Subcutaneous abdominal adipose tissue (tissue), 5 donors: ENCODE measurements around the gene TLCD3B.

ENCODE experiments used
- H3K27ac ChIP-seq: one replicate; pipeline ENCODE4 v1.7.0; 2013; ENCODE audit warnings: low read depth, mild to moderate bottlenecking, inconsistent platforms, low read length, moderate library complexity
- H3K27me3 ChIP-seq, 5 donors: one replicate each; pipeline ENCODE4 v1.7.0; 2013; ENCODE audit warnings: low read length in 5 of 5, inconsistent platforms in 1 of 5; ENCODE audit not compliant: control insufficient read depth in 5 of 5, insufficient read depth in 4 of 5
- H3K36me3 ChIP-seq, 5 donors: one replicate each; pipeline ENCODE4 v1.7.0; 2013; ENCODE audit warnings: low read length in 5 of 5; ENCODE audit not compliant: control insufficient read depth in 5 of 5, insufficient read depth in 5 of 5
- H3K4me1 ChIP-seq, 5 donors: one replicate each; pipeline ENCODE4 v1.7.0; 2013; ENCODE audit warnings: low read length in 5 of 5, mild to moderate bottlenecking in 3 of 5, moderate library complexity in 1 of 5; ENCODE audit not compliant: control insufficient read depth in 5 of 5, insufficient read depth in 5 of 5
- H3K4me3 ChIP-seq, 5 donors: one replicate each; pipeline ENCODE4 v1.7.0; 2013; ENCODE audit warnings: low read length in 5 of 5, low read depth in 1 of 5
- H3K9ac ChIP-seq, 5 donors: one replicate each; pipeline ENCODE4 v1.7.0; 2013; ENCODE audit warnings: low read length in 5 of 5, mild to moderate bottlenecking in 4 of 5, moderate library complexity in 3 of 5
- H3K9me3 ChIP-seq, 5 donors: one replicate each; pipeline ENCODE4 v1.7.0; 2013; ENCODE audit warnings: low read length in 5 of 5; ENCODE audit not compliant: control insufficient read depth in 5 of 5
- donor health status: healthy.
- donor health status: healthy.
- donor health status: healthy.
- donor health status: healthy.
- donor health status: healthy.

The TLCD3B gene

DNA sequence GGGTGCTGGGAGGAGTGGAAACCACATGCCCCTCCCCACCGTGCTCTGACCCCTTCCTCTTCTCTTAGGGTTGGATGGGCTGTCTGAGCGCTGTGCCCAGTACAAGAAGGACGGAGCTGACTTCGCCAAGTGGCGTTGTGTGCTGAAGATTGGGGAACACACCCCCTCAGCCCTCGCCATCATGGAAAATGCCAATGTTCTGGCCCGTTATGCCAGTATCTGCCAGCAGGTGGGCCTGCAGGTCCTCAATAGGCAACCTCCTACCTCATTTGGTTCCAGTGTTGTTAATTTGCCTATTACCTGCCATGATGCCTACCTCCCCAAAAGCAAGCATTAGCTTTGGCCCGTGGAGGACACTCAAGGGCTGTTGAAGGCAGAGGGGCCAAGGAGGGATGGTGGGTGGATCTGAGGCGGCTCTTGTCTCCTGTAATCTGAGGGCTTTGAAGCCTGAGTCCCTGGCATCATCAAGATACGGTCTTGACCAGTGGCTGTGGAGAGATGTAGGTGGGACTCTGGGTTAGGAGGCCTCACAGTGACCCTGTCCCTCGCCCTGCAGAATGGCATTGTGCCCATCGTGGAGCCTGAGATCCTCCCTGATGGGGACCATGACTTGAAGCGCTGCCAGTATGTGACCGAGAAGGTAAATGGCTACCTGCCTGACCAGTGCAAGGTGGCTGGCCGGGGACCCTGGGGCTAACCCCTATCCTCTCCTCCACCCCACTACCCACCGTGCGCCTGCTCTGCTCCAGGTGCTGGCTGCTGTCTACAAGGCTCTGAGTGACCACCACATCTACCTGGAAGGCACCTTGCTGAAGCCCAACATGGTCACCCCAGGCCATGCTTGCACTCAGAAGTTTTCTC lies 37.9 kb upstream of the TLCD3B start:
- Histone ChIP-seq H3K27ac (peak overlapping the region; percentile 50), H3K4me3 (peak overlapping the region in 2 of 5 donors; percentile 6 to 22), H3K36me3 (peaks cover 0 to 63% (median 47%) of the 10 kb centered on the region in 5 donors), H3K4me1 (peaks cover 15 to 62% (median 57%) of the 10 kb centered on the region in 5 donors), H3K27me3 (no peaks in the 10 kb centered on the region), H3K9ac (peak overlapping the region in 2 of 5 donors; percentile 1 to 6), H3K9me3 (no peaks in the 10 kb centered on the region)

DNA sequence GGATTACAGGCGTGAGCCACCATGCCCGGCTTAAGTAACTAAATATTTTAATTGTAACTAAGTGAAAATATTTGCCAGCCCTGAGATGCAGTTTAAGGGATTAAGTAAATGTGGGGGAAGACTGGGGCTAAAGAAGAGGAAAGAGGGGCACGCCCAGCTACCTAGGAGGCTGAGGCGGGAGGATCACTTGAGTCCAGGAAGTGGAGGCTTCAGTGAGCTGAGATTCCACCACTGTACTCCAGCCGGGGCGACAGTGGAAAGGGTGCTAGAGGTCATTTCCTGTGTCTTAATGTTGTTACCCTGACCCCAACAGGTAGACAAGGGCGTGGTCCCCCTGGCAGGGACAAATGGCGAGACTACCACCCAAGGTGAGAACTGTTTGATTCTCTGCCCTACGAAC lies 37.3 kb upstream of the TLCD3B start:
- Histone ChIP-seq H3K27me3 (no peaks in the 10 kb centered on the region), H3K9me3 (no peaks in the 10 kb centered on the region), H3K4me3 (peak overlapping the region in 1 of 5 donors; percentile 22), H3K27ac (peak overlapping the region; percentile 50), H3K9ac (peak overlapping the region in 1 of 5 donors; percentile 56), H3K4me1 (peaks cover 21 to 68% (median 64%) of the 10 kb centered on the region in 5 donors), H3K36me3 (peaks cover 0 to 63% (median 47%) of the 10 kb centered on the region in 5 donors)

DNA sequence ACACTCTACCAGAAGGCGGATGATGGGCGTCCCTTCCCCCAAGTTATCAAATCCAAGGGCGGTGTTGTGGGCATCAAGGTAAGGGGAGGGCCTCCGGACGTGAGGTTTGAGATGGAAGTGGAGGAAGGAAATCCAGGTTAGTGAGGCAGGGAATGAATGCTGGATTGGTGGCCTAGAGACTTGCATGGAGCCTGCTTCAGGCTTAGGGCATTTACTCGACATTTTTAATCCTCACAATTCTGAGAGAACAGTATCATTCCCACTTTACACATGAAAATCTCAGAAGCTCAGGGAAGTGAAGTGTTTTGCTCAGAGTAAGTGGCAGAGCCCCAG lies 36.5 kb upstream of the TLCD3B start:
- H3K9ac ChIP-seq: peak overlapping the region in 4 of 5 donors; percentile 92 to 97 (median 96)
- no peaks in the 10 kb centered on the region for H3K9me3 ChIP-seq
- no peaks in the 10 kb centered on the region for H3K27me3 ChIP-seq
- peak overlapping the region; percentile 89 to 98 (median 96) for H3K4me3 ChIP-seq
- H3K4me1 ChIP-seq: peaks cover 21 to 72% (median 68%) of the 10 kb centered on the region in 5 donors
- H3K27ac ChIP-seq: peak overlapping the region; percentile 98
- H3K36me3 ChIP-seq: peaks cover 0 to 57% (median 47%) of the 10 kb centered on the region in 5 donors

DNA sequence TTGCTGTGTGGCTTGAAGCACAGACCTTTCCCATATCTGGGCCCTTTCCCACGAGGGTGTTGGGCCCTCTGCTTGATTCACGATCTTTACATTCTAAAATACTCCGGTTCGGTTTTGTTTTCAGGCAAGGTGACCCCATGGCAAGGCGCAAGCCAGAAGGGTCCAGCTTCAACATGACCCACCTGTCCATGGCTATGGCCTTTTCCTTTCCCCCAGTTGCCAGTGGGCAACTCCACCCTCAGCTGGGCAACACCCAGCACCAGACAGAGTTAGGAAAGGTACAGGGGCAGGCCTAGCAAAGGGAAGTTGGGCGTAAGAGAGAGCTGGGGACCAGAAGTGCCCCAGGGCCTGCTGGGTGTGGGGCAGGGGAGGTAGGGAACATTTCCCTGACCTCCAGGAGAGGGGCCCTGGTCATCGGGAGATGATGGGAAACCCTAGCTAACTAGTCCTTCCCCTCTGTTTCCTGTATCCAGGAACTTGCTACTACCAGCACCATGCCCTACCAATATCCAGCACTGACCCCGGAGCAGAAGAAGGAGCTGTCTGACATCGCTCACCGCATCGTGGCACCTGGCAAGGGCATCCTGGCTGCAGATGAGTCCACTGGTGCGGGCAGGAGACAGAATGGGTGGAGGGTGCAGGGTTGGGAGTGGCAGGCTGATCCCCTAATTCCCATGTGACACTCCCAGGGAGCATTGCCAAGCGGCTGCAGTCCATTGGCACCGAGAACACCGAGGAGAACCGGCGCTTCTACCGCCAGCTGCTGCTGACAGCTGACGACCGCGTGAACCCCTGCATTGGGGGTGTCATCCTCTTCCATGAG lies 35.9 kb upstream of the TLCD3B start:
- no peaks in the 10 kb centered on the region for H3K27me3 ChIP-seq
- no peaks in the 10 kb centered on the region for H3K9me3 ChIP-seq
- peak overlapping the region; percentile 98 for H3K27ac ChIP-seq
- peak overlapping the region; percentile 87 to 97 (median 95) for H3K9ac ChIP-seq
- H3K36me3 ChIP-seq: peaks cover 0 to 51% (median 43%) of the 10 kb centered on the region in 5 donors
- H3K4me1 ChIP-seq: peaks cover 21 to 72% (median 68%) of the 10 kb centered on the region in 5 donors
- peak overlapping the region; percentile 89 to 98 (median 96) for H3K4me3 ChIP-seq

DNA sequence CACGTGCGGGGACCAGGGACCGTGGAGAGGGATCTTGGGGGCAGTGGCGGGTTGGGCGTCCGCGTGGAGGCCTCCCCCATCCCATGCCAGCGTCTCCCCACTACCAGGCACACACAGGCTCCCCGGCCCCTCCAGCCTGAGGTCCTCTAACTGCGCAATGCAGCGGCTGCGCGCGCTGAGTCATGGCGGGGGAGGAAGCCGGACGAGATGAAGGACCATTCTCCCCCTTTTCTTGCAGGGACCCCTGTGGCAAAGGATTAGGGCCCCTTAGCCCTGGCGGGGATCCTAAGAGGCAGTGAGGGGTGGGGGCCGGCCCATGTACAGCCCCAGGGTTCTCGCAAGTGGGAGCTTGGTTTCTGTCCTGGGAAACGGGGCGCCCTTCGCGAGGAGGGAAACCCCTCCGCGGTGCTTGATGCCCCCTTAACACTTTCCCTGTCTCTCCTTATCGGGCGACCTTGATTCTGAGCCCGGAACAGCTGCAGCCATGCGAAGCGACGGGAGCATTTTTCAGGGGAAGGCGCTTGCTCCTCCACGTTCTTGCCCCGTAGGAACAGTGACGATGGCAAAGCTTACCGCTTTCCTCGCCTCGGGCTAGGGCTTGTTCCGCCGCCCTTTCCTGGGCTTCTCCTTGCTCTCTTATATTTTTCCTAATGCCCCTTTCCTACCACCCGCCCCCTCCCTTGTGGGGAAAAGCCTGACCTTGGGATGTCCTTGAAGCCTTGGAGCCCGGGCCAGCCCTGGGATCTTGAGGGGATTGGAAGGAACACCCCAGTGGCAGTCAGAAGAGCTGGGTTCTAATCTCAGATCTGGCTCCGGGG lies 35.1 kb upstream of the TLCD3B start:
- peak overlapping the region; percentile 98 for H3K27ac ChIP-seq
- peaks cover 21 to 74% (median 69%) of the 10 kb centered on the region in 5 donors for H3K4me1 ChIP-seq

DNA sequence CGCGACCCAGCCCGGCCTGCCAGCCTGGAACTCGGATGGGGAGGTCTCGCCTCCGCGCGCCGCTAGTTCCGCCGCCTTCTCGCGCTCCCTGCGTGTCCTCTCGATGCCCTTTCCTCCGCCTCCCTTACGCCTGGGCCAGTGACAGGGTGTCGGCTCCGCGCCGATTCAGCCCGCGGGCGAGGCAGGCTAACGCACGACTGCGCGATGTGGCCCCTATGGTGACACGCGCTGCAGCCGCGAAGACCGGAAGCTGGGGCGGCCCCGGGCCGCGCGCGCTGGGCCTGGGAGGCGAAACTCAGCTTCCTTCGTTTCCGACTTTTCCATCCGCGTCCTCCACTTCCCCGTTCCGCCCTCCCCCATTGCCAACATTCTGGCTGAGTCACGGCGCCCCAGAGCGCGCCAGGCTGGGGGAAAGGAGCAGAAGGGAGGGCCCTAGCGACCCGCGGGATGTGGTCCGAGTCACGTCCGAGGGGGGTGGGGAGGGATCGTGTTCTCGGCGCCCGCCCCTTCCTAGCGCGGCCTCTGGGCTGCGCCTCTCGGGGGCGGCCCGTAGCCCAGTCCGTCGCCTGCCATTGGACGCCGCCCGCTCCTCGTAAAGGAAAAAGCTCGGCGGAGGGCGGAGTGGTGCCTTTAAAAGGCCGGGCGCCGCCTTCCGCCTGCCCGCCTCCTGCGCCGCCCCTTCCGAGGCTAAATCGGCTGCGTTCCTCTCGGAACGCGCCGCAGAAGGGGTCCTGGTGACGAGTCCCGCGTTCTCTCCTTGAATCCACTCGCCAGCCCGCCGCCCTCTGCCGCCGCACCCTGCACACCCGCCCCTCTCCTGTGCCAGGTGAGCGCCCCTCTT lies 34.3 kb upstream of the TLCD3B start, which contains the start of gene ALDOA:
TSS of gene ALDOA (plus strand) at position 659 of the 841 bp plus-strand sequence. CDS start 1,138 bp downstream, outside the sequence.
- peaks cover 23 to 76% (median 73%) of the 10 kb centered on the region in 5 donors for H3K4me1 ChIP-seq
- peak within 1 kb of the TSS; percentile 98 for H3K27ac ChIP-seq
- no peaks in the 10 kb centered on the region for H3K27me3 ChIP-seq
- H3K4me3 ChIP-seq: peak within 1 kb of the TSS; percentile 89 to 98 (median 96)
- H3K9ac ChIP-seq: peak within 1 kb of the TSS; percentile 87 to 97 (median 95)
- H3K9me3 ChIP-seq: no peaks in the 10 kb centered on the region
- H3K36me3 ChIP-seq: peaks cover 0 to 35% (median 30%) of the 10 kb centered on the region in 5 donors

More for the DNA sequence above, 35.1 kb upstream of the TLCD3B start:
- no peaks in the 10 kb centered on the region for H3K9me3 ChIP-seq
- H3K9ac ChIP-seq: peak overlapping the region; percentile 87 to 97 (median 95)
- H3K4me3 ChIP-seq: peak overlapping the region; percentile 89 to 98 (median 96)
- peaks cover 0 to 43% (median 37%) of the 10 kb centered on the region in 5 donors for H3K36me3 ChIP-seq
- no peaks in the 10 kb centered on the region for H3K27me3 ChIP-seq

DNA sequence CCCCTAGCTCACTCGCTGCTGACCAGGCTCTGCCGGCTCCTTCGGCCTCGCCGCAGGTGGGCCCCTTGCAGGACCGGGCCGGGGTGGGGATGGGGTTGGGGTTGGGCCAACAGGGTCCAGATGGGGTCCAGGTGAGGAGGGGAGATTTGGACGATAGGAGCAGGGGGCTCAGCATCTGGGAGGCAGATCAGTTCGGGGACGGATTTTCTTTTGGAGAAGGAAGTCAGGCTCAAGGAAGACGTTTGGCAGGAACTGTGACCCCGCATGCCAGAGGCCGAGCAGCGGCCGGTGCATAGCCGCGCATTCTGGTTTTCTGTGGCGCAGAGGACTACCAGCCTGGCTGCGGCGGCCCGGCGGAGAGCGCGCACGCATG lies 33.6 kb upstream of the TLCD3B start:
- peak overlapping the region; percentile 26 to 88 (median 87) for H3K9ac ChIP-seq
- H3K4me1 ChIP-seq: peaks cover 23 to 75% (median 71%) of the 10 kb centered on the region in 5 donors
- H3K4me3 ChIP-seq: peak overlapping the region; percentile 81 to 98 (median 85)
- no peaks in the 10 kb centered on the region for H3K9me3 ChIP-seq
- H3K36me3 ChIP-seq: peaks cover 0 to 29% (median 24%) of the 10 kb centered on the region in 5 donors
- H3K27ac ChIP-seq: peak overlapping the region; percentile 97
- H3K27me3 ChIP-seq: no peaks in the 10 kb centered on the region

DNA sequence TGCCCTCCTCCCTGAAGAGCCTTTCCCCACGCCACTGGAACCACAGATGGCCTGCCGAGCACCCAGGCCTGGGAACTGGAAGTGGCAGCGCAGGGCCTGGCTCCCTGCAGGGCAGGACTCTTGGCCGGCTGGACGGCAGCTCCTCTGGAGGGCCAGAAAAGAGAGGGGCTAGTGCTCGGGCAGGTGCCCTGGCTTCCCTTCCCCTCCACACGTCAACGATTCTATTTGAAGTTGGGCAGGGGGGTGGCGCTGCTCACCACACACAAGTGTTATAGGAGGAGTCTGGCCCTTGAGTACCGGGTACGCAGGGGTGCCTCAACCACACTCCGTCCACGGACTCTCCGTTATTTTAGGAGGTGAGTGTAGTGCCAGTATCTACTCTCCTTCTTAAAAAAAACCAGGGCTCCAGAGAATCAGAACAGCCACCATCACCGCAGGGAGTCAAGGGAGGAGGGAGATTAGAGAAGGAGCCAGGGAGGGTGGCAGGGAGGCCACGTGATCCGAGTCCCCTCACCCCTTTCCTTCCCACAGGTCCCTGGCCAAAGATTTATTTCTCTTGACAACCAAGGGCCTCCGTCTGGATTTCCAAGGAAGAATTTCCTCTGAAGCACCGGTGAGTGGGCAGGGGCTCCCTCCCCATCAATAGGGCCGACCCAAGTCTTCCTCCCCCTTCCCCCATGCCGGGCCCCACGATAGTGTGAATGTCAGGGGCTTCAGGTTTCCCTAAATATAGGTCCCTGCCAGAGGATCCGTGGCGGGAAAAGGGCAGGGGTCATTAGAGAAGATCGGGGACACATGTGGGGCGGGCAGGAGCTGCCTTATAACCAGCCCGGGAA lies 33.0 kb upstream of the TLCD3B start:
- peak overlapping the region; percentile 71 to 88 (median 87) for H3K9ac ChIP-seq
- H3K4me3 ChIP-seq: peak overlapping the region; percentile 81 to 98 (median 85)
- H3K27ac ChIP-seq: peak overlapping the region; percentile 97
- H3K9me3 ChIP-seq: no peaks in the 10 kb centered on the region
- H3K4me1 ChIP-seq: peaks cover 20 to 69% (median 65%) of the 10 kb centered on the region in 5 donors
- peaks cover 0 to 23% (median 18%) of the 10 kb centered on the region in 5 donors for H3K36me3 ChIP-seq
- no peaks in the 10 kb centered on the region for H3K27me3 ChIP-seq
